ELR (cell line): ENCODE data around the gene MYO1F.
"Not testable (repeated sequence)": the region's sequence is repeated elsewhere in the genome, so short reads cannot be mapped to it uniquely, and the experiment has no call there.

Experiments
- DNase-seq: peaks from one replicate; pipeline ENCODE4 v3.0.0-alpha.2; 2015; ENCODE audit warnings: low read depth

MYO1F gene

DNA sequence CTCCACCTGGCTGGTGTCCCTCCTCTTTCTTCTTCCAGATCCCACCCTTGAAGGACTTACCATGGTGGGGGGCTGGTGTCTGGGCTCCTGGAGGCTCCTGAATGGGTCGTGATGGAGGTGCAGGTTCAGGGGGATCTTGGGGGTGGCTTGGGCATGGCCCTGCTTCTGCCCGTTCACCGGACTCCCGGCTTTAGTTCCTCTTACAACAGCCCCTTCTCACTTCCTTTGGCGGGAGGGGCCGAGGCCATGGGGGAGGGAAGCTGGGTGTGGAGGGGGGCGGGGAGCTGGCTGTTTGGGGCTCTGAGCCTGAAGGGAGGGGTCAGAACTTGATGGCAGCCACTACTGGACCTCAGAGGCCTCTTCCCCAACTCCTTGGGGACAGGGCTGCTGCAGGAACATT lies at the start of gene MYO1F:
Gene MYO1F (minus strand): TSS at position 196 of the 400 bp plus-strand sequence. CDS start 133 bp downstream, at position 63.
- no peak for DNase-seq

- no peak for DNase-seq
These were observed 49.6 kb upstream of the MYO1F start for GRCh38 chr19:8626842-8627241.

DNA sequence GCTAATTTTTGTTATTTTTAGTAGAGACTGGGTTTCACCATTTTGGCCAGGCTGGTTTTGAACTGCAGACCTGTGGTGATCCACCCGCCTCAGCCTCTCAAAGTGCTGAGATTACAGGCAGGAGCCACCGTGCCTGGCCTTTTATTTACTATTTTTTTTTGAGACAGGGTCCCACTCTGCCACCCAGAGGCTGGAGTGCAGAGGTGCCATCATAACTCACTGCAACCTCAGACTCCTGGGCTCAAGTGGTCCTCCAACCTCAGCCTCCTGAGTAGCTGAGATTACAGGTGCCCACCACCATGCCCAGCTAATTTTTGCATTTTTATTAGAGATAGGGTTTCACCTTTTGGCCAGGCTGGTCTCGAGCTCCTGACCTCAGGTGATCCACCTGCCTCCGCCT lies 45.6 kb upstream of the MYO1F start:
- DNase-seq, result not testable (repeated sequence)

- peak; percentile 25 for DNase-seq
These were observed 41.5 kb upstream of the MYO1F start for GRCh38 chr19:8618751-8619150.

DNA sequence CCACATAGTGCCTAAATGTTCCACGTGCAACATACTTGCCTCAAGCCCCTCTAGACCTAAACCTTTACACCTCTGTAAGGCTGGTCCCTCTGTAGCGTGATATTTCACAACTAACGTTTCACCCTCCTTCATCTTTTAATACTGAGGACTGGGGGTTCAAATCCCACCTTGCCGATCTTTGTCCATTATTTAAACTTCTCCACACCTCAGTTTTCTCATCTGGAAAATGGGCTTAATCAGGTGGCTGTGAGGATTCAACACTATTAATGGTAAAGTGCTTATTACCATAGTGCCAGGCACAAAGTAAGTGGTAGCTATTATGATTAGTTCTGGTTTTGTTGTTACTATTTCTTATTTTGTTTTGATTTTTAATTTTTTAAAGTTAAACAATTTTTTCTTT lies 40.7 kb upstream of the MYO1F start:
- no peak for DNase-seq

GRCh38 chr19:8617325-8617724 lies 40.1 kb upstream of the MYO1F start:
- not testable (repeated sequence) for DNase-seq

- DNase-seq, result no peak
These were observed 39.6 kb upstream of the MYO1F start for GRCh38 chr19:8616861-8617260.

DNA sequence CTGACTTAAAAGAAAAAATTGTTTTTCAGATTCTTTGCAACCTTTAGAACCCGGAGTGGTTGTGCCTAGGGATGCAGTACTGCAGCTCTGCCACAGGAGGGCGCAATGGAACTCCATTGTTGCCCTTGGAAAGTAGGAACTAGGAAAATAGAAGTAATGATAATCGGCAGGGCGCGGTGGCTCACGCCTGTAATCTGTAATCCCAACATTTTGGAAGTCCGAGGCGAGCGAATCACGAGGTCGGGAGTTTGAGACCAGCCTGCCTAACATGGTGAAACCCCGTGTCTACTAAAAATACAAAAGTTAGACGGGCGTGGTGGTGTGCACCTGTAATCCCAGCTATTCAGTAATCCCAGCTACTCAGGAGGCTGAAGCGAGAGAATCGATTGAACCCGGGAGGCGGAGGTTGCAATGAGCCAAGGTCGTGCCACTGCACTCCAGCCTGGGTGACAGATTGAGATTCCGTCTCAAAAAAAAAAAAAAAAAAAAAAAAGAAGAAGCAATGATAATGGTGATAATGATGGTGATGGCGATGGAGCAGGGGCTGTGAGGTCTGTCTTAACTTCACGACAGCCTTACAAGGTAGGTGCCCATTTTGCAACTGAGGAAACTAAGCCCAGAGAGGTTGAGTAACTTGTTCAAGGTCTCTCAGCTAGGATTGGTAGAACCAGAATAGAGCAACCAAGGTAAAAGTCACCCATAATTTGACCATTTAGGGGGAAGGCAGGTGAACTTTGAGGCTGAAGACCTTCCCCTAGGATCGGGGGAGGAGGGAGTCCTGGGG lies 38.8 kb upstream of the MYO1F start:
- DNase-seq, result peak; percentile 58

- DNase-seq, result peak; percentile 42
These were observed 37.8 kb upstream of the MYO1F start for GRCh38 chr19:8615024-8615423.

- no peak for DNase-seq
These were observed 37.2 kb upstream of the MYO1F start for GRCh38 chr19:8614455-8614854.

GRCh38 chr19:8612807-8613171 lies 35.5 kb upstream of the MYO1F start:
- DNase-seq, result no peak

DNA sequence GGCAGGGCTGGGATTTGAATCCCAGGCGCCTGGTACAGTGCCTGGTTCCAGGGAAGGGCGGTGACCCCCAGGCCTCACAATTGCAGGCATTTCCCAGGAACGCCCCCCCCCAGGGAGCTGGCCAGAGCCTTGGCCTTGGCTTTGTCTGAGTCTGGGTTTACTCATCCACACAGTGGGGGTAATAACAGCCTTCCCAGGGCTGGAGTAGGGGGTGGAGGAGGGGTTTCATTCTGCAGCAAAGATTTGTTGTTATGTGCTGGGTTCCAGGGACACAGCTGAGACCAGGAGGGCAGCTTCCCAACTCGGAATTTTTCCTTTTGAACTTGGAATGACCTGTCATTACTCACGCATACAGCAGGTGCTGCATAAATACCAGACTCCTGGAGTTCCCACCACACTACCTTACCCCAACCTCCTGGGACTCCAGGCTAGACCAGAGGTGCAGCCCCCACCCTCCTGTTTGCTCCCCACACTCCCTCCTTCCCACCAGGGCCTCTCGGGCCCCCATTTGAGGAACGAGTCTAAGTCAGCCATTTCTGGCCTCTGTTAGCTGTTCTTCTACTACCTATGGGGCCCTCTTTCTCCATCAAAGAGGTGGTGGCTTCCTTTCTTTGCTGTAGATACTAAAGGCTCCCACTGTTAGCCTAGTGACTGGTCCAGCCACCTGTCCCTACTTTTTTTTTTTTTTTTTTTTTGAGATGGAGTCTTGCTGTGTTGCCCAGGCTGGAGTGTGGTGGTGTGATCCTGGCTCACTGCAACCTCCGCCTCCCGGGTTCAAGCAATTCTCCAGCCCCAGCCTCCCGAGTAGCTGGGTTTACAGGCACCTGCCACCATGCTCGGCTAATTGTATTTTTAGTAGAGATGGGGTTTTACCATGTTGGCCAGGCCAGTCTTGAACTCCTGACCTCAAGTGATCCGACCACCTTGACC lies 34.9 kb upstream of the MYO1F start:
- DNase-seq, result peak; percentile 34

- DNase-seq, result no peak
These were observed 34.2 kb upstream of the MYO1F start for GRCh38 chr19:8611391-8611876.

- DNase-seq, result no peak
These were observed 33.7 kb upstream of the MYO1F start for GRCh38 chr19:8610936-8611300.

DNA sequence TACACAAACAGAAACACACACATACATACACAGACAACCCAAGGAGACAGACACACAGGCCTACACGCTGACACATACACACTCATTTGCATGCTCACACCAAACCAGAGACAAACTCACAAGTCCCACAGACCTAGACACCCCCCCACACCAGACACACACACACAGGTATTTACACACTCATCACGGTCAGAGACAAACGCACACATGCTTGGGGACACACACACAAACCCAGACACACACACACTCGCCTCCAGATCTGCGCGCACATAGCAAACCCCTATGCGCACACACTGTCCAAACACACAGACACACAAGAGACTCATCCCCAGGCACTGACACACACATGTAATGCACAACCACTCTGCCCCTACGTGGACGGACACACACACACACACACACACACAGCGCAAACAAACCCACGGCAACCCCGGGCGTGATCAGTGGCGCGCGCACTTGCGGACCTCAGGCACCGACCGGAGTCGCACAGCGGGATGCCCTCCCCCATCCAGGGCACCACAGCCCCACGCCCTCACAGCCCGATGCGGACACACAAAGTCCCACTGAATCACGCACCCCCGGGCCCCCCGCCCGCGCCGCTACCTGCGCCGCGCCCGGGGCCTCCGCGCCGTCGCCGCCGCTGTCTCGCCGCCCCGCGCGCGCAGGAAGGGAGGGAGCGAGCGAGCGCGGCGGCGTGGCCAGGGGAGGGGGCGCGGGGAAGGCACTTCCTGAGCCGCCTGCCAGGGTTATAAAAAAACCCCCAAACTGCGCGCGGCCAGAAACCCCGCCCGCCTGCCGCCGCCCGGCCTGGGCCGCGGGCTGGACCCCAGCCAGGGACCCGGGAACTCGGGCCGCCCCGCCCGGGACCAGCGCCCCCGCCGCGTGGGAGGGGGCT lies 33.0 kb upstream of the MYO1F start, which contains the start of gene ADAMTS10:
Gene ADAMTS10 (minus strand): TSS at position 675 of the 895 bp plus-strand sequence. CDS start 5,005 bp downstream, outside the sequence.
- DNase-seq, result no peak

- DNase-seq, result peak; percentile 16
These were observed 32.2 kb upstream of the MYO1F start for GRCh38 chr19:8609279-8610040.

- no peak for DNase-seq
These were observed 31.7 kb upstream of the MYO1F start for GRCh38 chr19:8608941-8609278.

DNA sequence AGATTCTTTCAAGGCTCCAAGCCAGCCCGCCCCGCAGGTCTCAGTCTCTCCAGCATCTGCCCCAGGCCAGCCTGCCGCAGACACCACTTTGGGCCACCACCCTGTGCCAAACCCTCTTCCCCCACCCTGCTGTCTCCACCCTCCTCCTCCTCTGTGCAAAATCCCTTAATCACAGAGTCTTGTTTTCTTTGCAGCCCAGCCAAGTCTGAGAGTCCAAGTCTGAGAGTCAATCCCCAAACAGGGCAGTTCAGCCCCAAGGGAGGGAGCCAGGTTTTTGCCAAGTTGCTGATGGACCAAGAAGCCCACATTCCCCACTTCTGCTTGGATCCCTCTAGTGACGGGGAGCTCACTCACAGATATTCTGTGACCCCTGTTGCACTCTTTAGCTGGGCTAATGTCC lies 30.1 kb upstream of the MYO1F start:
- DNase-seq, result no peak

GRCh38 chr19:8605514-8605913 lies 28.3 kb upstream of the MYO1F start:
- DNase-seq, result no peak

DNA sequence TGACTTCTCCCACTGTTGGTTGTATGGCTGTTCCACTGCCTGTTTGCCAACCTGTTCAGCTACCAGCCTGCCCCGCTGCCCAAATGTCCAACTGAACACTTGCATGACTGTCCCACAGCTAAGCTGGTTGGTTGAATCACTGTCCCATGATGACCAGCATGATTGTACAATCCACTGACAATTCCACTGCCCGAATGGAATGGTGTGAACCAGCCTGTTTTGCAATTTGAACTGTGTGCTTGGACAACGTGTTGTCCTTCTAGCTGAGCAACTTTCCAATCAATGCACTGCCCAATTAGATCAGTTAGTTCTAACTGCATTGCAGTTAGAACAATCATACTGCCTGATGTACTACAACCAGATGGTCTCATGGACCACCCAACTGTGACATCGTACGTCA lies 24.6 kb upstream of the MYO1F start:
- DNase-seq, result no peak

GRCh38 chr19:8600816-8601215 lies 23.6 kb upstream of the MYO1F start:
- no peak for DNase-seq
